H9 (cell line): Measurements from ENCODE around the gene B4GALNT1. TPM values are rescaled to one million over a fixed set of nuclear protein-coding genes. Genes with fewer than 3 reads are reported as not detected.

ENCODE experiments used
- DNase-seq: peaks from one replicate; pipeline ENCODE4 v3.0.0-alpha.2; 2017
- H2AFZ ChIP-seq: one replicate; pipeline ENCODE4 v1.6.1; 2013; ENCODE audit warnings: mild to moderate bottlenecking, low read length, control low read depth, moderate library complexity
- H2AK5ac ChIP-seq: 2 replicates; pipeline ENCODE4 v1.6.1; 2013; ENCODE audit warnings: low read length, control low read depth, mixed read lengths; ENCODE audit not compliant: insufficient read length
- H2BK120ac ChIP-seq: one replicate; pipeline ENCODE4 v1.6.1; 2013; ENCODE audit warnings: low read depth, mild to moderate bottlenecking, low read length, control low read depth, inconsistent platforms; ENCODE audit not compliant: poor library complexity, severe bottlenecking
- H2BK12ac ChIP-seq: 2 replicates; pipeline ENCODE4 v1.6.1; 2013; ENCODE audit warnings: low read length, control low read depth, mixed read lengths, low read depth; ENCODE audit not compliant: insufficient read length
- H2BK15ac ChIP-seq: 2 replicates; pipeline ENCODE4 v1.6.1; 2013; ENCODE audit warnings: low read depth, low read length, control low read depth
- H2BK20ac ChIP-seq: one replicate; pipeline ENCODE4 v1.6.1; 2013; ENCODE audit warnings: low read depth, mild to moderate bottlenecking, low read length, control low read depth, inconsistent platforms; ENCODE audit not compliant: poor library complexity, severe bottlenecking
- H2BK5ac ChIP-seq: 2 replicates; pipeline ENCODE4 v1.6.1; 2013; ENCODE audit warnings: low read length, control low read depth, mixed read lengths; ENCODE audit not compliant: insufficient read length
- H3K14ac ChIP-seq: 2 replicates; pipeline ENCODE4 v1.6.1; 2013; ENCODE audit warnings: low read length, control low read depth; ENCODE audit not compliant: insufficient read depth
- H3K18ac ChIP-seq: 2 replicates; pipeline ENCODE4 v1.6.1; 2013; ENCODE audit warnings: low read depth, mild to moderate bottlenecking, mixed read lengths, low read length, control low read depth; ENCODE audit not compliant: insufficient read length
- H3K23ac ChIP-seq: 2 replicates; pipeline ENCODE4 v1.6.1; 2013; ENCODE audit warnings: low read length, control low read depth, mixed read lengths, low read depth; ENCODE audit not compliant: insufficient read length
- H3K23me2 ChIP-seq: 2 replicates; pipeline ENCODE4 v1.6.1; 2013; ENCODE audit warnings: low read depth, mild to moderate bottlenecking, mixed read lengths, low read length, control low read depth; ENCODE audit not compliant: insufficient read length, poor library complexity, severe bottlenecking
- H3K27ac ChIP-seq: 2 replicates; pipeline ENCODE4 v1.5.1; 2013; ENCODE audit warnings: low read length, control low read depth, mixed read lengths, low read depth; ENCODE audit not compliant: insufficient read length
- H3K27me3 ChIP-seq: 2 replicates; pipeline ENCODE4 v1.6.1; 2013; ENCODE audit warnings: low read length, control low read depth, inconsistent platforms; ENCODE audit not compliant: insufficient read depth
- H3K4ac ChIP-seq: 2 replicates; pipeline ENCODE4 v1.6.1; 2013; ENCODE audit warnings: low read depth, mild to moderate bottlenecking, control low read depth, inconsistent platforms, low read length, moderate library complexity
- H3K4me1 ChIP-seq: 2 replicates; pipeline ENCODE4 v1.6.1; 2013; ENCODE audit warnings: low read length, control low read depth, inconsistent platforms; ENCODE audit not compliant: insufficient read depth
- H3K4me2 ChIP-seq: 2 replicates; pipeline ENCODE4 v1.6.1; 2013; ENCODE audit warnings: low read length, control low read depth, mixed read lengths; ENCODE audit not compliant: insufficient read length, insufficient read depth
- H3K56ac ChIP-seq: 2 replicates; pipeline ENCODE4 v1.6.1; 2013; ENCODE audit warnings: low read depth, mild to moderate bottlenecking, mixed read lengths, low read length, control low read depth; ENCODE audit not compliant: insufficient read length
- H3K79me1 ChIP-seq: 2 replicates; pipeline ENCODE4 v1.6.1; 2013; ENCODE audit warnings: low read depth, mild to moderate bottlenecking, moderate library complexity, low read length, control low read depth, inconsistent platforms; ENCODE audit not compliant: insufficient read depth, poor library complexity, severe bottlenecking
- H3K79me2 ChIP-seq: 2 replicates; pipeline ENCODE4 v1.6.1; 2013; ENCODE audit warnings: low read length, control low read depth, inconsistent platforms; ENCODE audit not compliant: insufficient read depth
- H3K9ac ChIP-seq: 2 replicates; pipeline ENCODE4 v1.6.1; 2013; ENCODE audit warnings: low read length, control low read depth, mixed read lengths; ENCODE audit not compliant: insufficient read length; ENCODE audit errors: extremely low read depth
- H3K9me3 ChIP-seq: one replicate; pipeline ENCODE4 v1.6.1; 2013; ENCODE audit warnings: low read depth, low read length, inconsistent platforms; ENCODE audit not compliant: control insufficient read depth
- H3T11ph ChIP-seq: one replicate; pipeline ENCODE4 v1.6.1; 2013; ENCODE audit warnings: mild to moderate bottlenecking, low read length, control low read depth, inconsistent platforms
- H4K20me1 ChIP-seq: one replicate; pipeline ENCODE4 v1.6.1; 2013; ENCODE audit not compliant: control insufficient read depth, insufficient read length, insufficient read depth
- H4K5ac ChIP-seq: 2 replicates; pipeline ENCODE4 v1.6.1; 2013; ENCODE audit warnings: low read depth, mild to moderate bottlenecking, mixed read lengths, low read length, control low read depth; ENCODE audit not compliant: insufficient read length
- H4K8ac ChIP-seq: replicated peaks from 2 replicates; pipeline ENCODE4 v1.6.1; 2013; ENCODE audit warnings: low read length, control low read depth, mixed read lengths, low read depth; ENCODE audit not compliant: insufficient read length
- H4K91ac ChIP-seq: 2 replicates; pipeline ENCODE4 v1.6.1; 2013; ENCODE audit warnings: low read depth, mild to moderate bottlenecking, moderate library complexity, mixed read lengths, low read length, control low read depth; ENCODE audit not compliant: insufficient read length
- H3K27ac Mint-ChIP-seq, 3 experiments: 2 replicates in 2 of 3; 3 replicates in 1 of 3; pipeline ENCODE4 v1.8.0; 2020 to 2021; ENCODE audit warnings: mixed read lengths in 3 of 3, mild to moderate bottlenecking in 1 of 3, moderate library complexity in 1 of 3
- H3K27me3 Mint-ChIP-seq: 2 replicates; pipeline ENCODE4 v1.8.0; 2021; ENCODE audit warnings: low read depth, mild to moderate bottlenecking, moderate library complexity, mixed read lengths
- H3K36me3 Mint-ChIP-seq, 3 experiments: 2 replicates in 2 of 3; 3 replicates in 1 of 3; pipeline ENCODE4 v1.8.0; 2020 to 2021; ENCODE audit warnings: low read depth in 3 of 3, mixed read lengths in 3 of 3; ENCODE audit not compliant: insufficient read depth in 1 of 3
- H3K4me1 Mint-ChIP-seq, 2 experiments: 2 replicates each; pipeline ENCODE4 v1.8.0; 2020; ENCODE audit warnings: mixed read lengths in 2 of 2
- H3K4me3 Mint-ChIP-seq, 2 experiments: 2 replicates in 1 of 2; 3 replicates in 1 of 2; pipeline ENCODE4 v1.8.0; 2020 to 2021; ENCODE audit warnings: mild to moderate bottlenecking in 2 of 2, mixed read lengths in 2 of 2, moderate library complexity in 1 of 2
- H3K9me3 Mint-ChIP-seq, 2 experiments: 2 replicates in 1 of 2; 3 replicates in 1 of 2; pipeline ENCODE4 v1.8.0; 2020; ENCODE audit warnings: mild to moderate bottlenecking in 2 of 2, mixed read lengths in 2 of 2, moderate library complexity in 1 of 2
- CTCF ChIP-seq: fragments of 200-600 bp; sonication (generic); conservative IDR thresholded peaks from 3 replicates; pipeline ENCODE4 v1.8.0; 2021; ENCODE audit warnings: antibody characterized with exemption, mild to moderate bottlenecking
- WGBS: extraction: QIAGEN DNeasy Blood & Tissue Kit; methylation state at CpG from one replicate; pipeline ENCODE4 v1.1.7; 2013; ENCODE audit warnings: missing lambda C conversion rate, low lambda C conversion rate, mixed read lengths; ENCODE audit not compliant: insufficient read length; ENCODE audit errors: extremely low coverage; 5-methylcytosine and 5-hydroxymethylcytosine counted together
- total RNA-seq: library from RNA; stranded (reverse); gene quantifications from 2 replicates; pipeline ENCODE4 v1.2.1, GENCODE V29; 2021

B4GALNT1 gene
- total RNA-seq, 1 experiment from 2014 or later: 2.3 TPM

- no peaks in the 10 kb centered on the region for H3K79me1 ChIP-seq
- H2AK5ac ChIP-seq: no peak overlapping the region
- H2BK20ac ChIP-seq: no peak overlapping the region
- H2BK12ac ChIP-seq: no peak overlapping the region
- Mint-ChIP-seq H3K27ac (no peak overlapping the region), H3K9me3 (peaks cover 28 to 38% of the 10 kb centered on the region in 2 experiments), H3K4me3 (no peak overlapping the region), H3K4me1 (no peaks in the 10 kb centered on the region), H3K36me3 (no peaks in the 10 kb centered on the region; a peak in 1 of 7 replicates), H3K27me3 (peaks cover 29% of the 10 kb centered on the region)
- H3K9ac ChIP-seq: no peak overlapping the region
- no peak for TF ChIP-seq CTCF
- no peak overlapping the region for H3K18ac ChIP-seq
- H3K27me3 ChIP-seq: no peaks in the 10 kb centered on the region
- no peaks in the 10 kb centered on the region for H3K23me2 ChIP-seq
- no peak overlapping the region for H3K23ac ChIP-seq
- no peak overlapping the region for H3K56ac ChIP-seq
- no peak overlapping the region for H4K5ac ChIP-seq
- H4K8ac ChIP-seq: no peak overlapping the region
- no peak overlapping the region for H3K4me2 ChIP-seq
- no peaks in the 10 kb centered on the region for H4K20me1 ChIP-seq
- no peak overlapping the region for H3K27ac ChIP-seq
- no peaks in the 10 kb centered on the region for H3K9me3 ChIP-seq
- H4K91ac ChIP-seq: no peak overlapping the region
- H2BK5ac ChIP-seq: no peak overlapping the region
- WGBS: no CpG with 5 or more reads among the region's 29 CpGs
- DNase-seq: no peak
- H2BK120ac ChIP-seq: no peak overlapping the region
- H3K14ac ChIP-seq: no peak overlapping the region
- no peak overlapping the region for H3T11ph ChIP-seq
- H3K4ac ChIP-seq: no peak overlapping the region
- no peaks in the 10 kb centered on the region for H3K4me1 ChIP-seq
- no peak overlapping the region for H2AFZ ChIP-seq
- no peaks in the 10 kb centered on the region for H3K79me2 ChIP-seq
- H2BK15ac ChIP-seq: no peak overlapping the region
These were observed 41.7 kb upstream of the B4GALNT1 start for GRCh38 chr12:57674691-57675090.
